GM18508 (cell line): ENCODE data around the gene SCPEP1.
"Not testable (repeated sequence)": the region's sequence is repeated elsewhere in the genome, so short reads cannot be mapped to it uniquely, and the experiment has no call there.

Experiments used
- ATAC-seq: cut with Tn5 transposase; IDR thresholded peaks from one replicate; pipeline ENCODE4 v1.9.1; 2021; ENCODE audit warnings: moderate number of reproducible peaks; ENCODE audit not compliant: insufficient read depth, unreplicated experiment

Gene SCPEP1

GRCh38 chr17:56977673-56978395, at the start of gene SCPEP1:
Gene SCPEP1 (plus strand): TSS chr17:56978131. CDS start chr17:56978160, 29 bp downstream.
- ATAC-seq: no peak

GRCh38 chr17:56928586-56928985, 49.3 kb upstream of the SCPEP1 start:
- ATAC-seq: no peak

GRCh38 chr17:56929362-56929969, 48.5 kb upstream of the SCPEP1 start:
- no peak for ATAC-seq

GRCh38 chr17:56930739-56931337, 47.1 kb upstream of the SCPEP1 start:
- ATAC-seq: no peak

- no peak for ATAC-seq
Observed at GRCh38 chr17:56933151-56933745, 44.7 kb upstream of the SCPEP1 start.

GRCh38 chr17:56933868-56934267, 44.1 kb upstream of the SCPEP1 start:
- no peak for ATAC-seq

GRCh38 chr17:56934280-56934679, 43.7 kb upstream of the SCPEP1 start:
- no peak for ATAC-seq

- no peak for ATAC-seq
Observed at GRCh38 chr17:56935461-56935860, 42.5 kb upstream of the SCPEP1 start.

GRCh38 chr17:56936697-56937322, 41.1 kb upstream of the SCPEP1 start:
- ATAC-seq: no peak

- ATAC-seq: no peak
Observed at GRCh38 chr17:56937687-56938086, 40.2 kb upstream of the SCPEP1 start.

GRCh38 chr17:56938206-56938605, 39.7 kb upstream of the SCPEP1 start:
- not testable (repeated sequence) for ATAC-seq

GRCh38 chr17:56939869-56940484, 38.0 kb upstream of the SCPEP1 start:
- no peak for ATAC-seq

GRCh38 chr17:56943505-56944125, 34.3 kb upstream of the SCPEP1 start:
- no peak for ATAC-seq

GRCh38 chr17:56945938-56946505, 31.9 kb upstream of the SCPEP1 start:
- ATAC-seq: no peak

- ATAC-seq: no peak
Observed at GRCh38 chr17:56947741-56948140, 30.2 kb upstream of the SCPEP1 start.

- ATAC-seq: no peak
Observed at GRCh38 chr17:56948491-56948890, 29.4 kb upstream of the SCPEP1 start.

GRCh38 chr17:56949595-56949994, 28.3 kb upstream of the SCPEP1 start:
- ATAC-seq: no peak

- no peak for ATAC-seq
Observed at GRCh38 chr17:56956992-56957391, 20.9 kb upstream of the SCPEP1 start.
